ENCODE measurements around the gene TUBA8. TPM values are rescaled to one million over a fixed set of nuclear protein-coding genes. Genes with fewer than 3 reads are reported as not detected.
"Not testable (repeated sequence)": the region's sequence is repeated elsewhere in the genome, so short reads cannot be mapped to it uniquely, and the experiment has no call there.

The TUBA8 gene
- total RNA-seq, 1 donor from 2014 or later: 0.35 TPM

- no peak for DNase-seq (ENCODE audit: low read depth)
Observed at GRCh38 chr22:18130699-18131429, 20.3 kb downstream of the TUBA8 start.

- DNase-seq (ENCODE audit: low read depth): no peak
Observed at GRCh38 chr22:18133452-18133851, 22.8 kb downstream of the TUBA8 start.

GRCh38 chr22:18136563-18137320 is 26.1 kb downstream of the TUBA8 start:
- no peak for DNase-seq (ENCODE audit: low read depth)

GRCh38 chr22:18141004-18141403 is 30.4 kb downstream of the TUBA8 start:
- DNase-seq (ENCODE audit: low read depth): not testable (repeated sequence)

- no peak for DNase-seq (ENCODE audit: low read depth)
Observed at GRCh38 chr22:18144105-18144504, 33.5 kb downstream of the TUBA8 start.

GRCh38 chr22:18145676-18146388 is 35.2 kb downstream of the TUBA8 start:
- DNase-seq (ENCODE audit: low read depth): no peak

GRCh38 chr22:18146389-18146753 is 35.8 kb downstream of the TUBA8 start:
- DNase-seq (ENCODE audit: low read depth): no peak

GRCh38 chr22:18147791-18148190 is 37.2 kb downstream of the TUBA8 start:
- DNase-seq (ENCODE audit: low read depth): no peak

- no peak for DNase-seq (ENCODE audit: low read depth)
Observed at GRCh38 chr22:18148293-18148965, 37.8 kb downstream of the TUBA8 start.

- DNase-seq (ENCODE audit: low read depth): no peak
Observed at GRCh38 chr22:18152519-18152918, 41.9 kb downstream of the TUBA8 start.

- no peak for DNase-seq (ENCODE audit: low read depth)
Observed at GRCh38 chr22:18154821-18155390, 44.3 kb downstream of the TUBA8 start.

- DNase-seq (ENCODE audit: low read depth): not testable (repeated sequence)
Observed at GRCh38 chr22:18155546-18155945, 44.9 kb downstream of the TUBA8 start.

- DNase-seq (ENCODE audit: low read depth): peak; percentile 51
Observed at GRCh38 chr22:18156878-18157713, 46.5 kb downstream of the TUBA8 start.

GRCh38 chr22:18157714-18158028 is 47.1 kb downstream of the TUBA8 start:
- DNase-seq (ENCODE audit: low read depth): no peak

- DNase-seq (ENCODE audit: low read depth): not testable (repeated sequence)
Observed at GRCh38 chr22:18160641-18161040, 50.0 kb downstream of the TUBA8 start.

- not testable (repeated sequence) for DNase-seq (ENCODE audit: low read depth)
Observed at GRCh38 chr22:18163843-18164242, 53.2 kb downstream of the TUBA8 start.

GRCh38 chr22:18164584-18164983 is 54.0 kb downstream of the TUBA8 start:
- DNase-seq (ENCODE audit: low read depth): peak; percentile 31

GRCh38 chr22:18165356-18165755 is 54.7 kb downstream of the TUBA8 start:
- DNase-seq (ENCODE audit: low read depth): not testable (repeated sequence)

GRCh38 chr22:18170284-18170683 is 59.7 kb downstream of the TUBA8 start:
- DNase-seq (ENCODE audit: low read depth): not testable (repeated sequence)

- DNase-seq (ENCODE audit: low read depth): not testable (repeated sequence)
Observed at GRCh38 chr22:18172203-18172602, 61.6 kb downstream of the TUBA8 start.

- not testable (repeated sequence) for DNase-seq (ENCODE audit: low read depth)
Observed at GRCh38 chr22:18172776-18173175, 62.2 kb downstream of the TUBA8 start.
